ENCODE results near the gene ADGRE3. TPM values are rescaled to one million over a fixed set of nuclear protein-coding genes. Genes with fewer than 3 reads are reported as not detected.
"Not testable (repeated sequence)": the region's sequence is repeated elsewhere in the genome, so short reads cannot be mapped to it uniquely, and the experiment has no call there.

Gene ADGRE3
- total RNA-seq, 1 donor from 2014 or later = not detected

DNA sequence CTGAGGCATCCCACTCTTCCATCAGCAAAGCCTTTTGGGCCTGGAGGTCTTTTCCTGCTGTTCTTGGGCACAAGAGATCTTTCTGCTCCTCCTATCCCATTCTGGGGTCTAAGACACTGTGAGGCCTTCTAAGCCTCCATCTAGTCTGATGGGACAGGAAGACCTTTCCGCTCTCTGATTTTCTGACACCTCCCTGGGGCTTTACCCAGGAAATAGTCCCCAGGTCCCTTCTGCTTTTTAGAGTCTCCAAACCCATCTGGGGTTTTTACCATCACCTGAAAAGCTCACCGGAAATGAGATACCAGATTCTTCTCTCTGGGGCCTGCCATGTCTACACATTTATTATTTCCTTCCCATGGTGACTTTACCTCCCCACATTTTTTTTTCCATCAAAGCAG, 70.7 kb downstream of the ADGRE3 start:
- Mint-ChIP-seq H3K27ac (ENCODE audit: unreplicated experiment) (no peak overlapping the region), H3K36me3 (ENCODE audit: unreplicated experiment) (no peaks in the 10 kb centered on the region), H3K4me3 (ENCODE audit: unreplicated experiment) (no peak overlapping the region), H3K9me3 (ENCODE audit: unreplicated experiment) (no peaks in the 10 kb centered on the region), H3K4me1 (ENCODE audit: unreplicated experiment) (no peaks in the 10 kb centered on the region), H3K27me3 (ENCODE audit: unreplicated experiment) (no peaks in the 10 kb centered on the region)
- DNase-seq (ENCODE audit: extremely low spot score, unreplicated experiment) = no peak
- no peak for TF ChIP-seq CTCF (IDR thresholded peaks at IDR 0.05)

DNA sequence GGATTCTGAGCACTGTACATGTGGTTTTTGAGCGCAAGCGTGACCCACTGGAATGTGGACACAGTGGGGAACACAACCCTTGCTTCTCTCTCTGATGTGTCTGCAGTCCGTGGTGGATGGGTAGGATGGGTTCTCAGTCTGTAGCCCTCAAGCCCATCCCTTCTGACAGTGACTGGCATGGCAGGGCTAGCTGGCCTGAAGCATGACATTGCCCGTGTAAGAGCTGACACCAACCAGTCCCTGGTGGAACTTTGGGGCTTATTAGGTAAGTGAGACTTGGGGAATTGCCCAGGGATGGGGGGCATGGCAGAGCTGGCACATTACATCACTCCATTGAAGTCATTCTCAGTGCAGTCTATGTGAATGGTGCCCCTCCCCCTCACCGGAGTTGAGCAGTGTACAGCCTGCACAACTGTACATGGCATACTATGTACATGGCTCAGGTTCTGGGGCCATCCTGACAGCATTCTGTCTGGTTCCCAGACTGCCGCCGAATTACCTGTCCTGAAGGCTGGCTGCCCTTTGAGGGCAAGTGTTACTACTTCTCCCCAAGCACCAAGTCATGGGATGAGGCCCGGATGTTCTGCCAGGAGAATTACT, 75.0 kb downstream of the ADGRE3 start:
- no peak for DNase-seq (ENCODE audit: extremely low spot score, unreplicated experiment)
- no peak overlapping the region for H3K27ac Mint-ChIP-seq (ENCODE audit: unreplicated experiment)
- H3K27me3 Mint-ChIP-seq (ENCODE audit: unreplicated experiment) = no peaks in the 10 kb centered on the region
- no peaks in the 10 kb centered on the region for H3K4me1 Mint-ChIP-seq (ENCODE audit: unreplicated experiment)
- H3K36me3 Mint-ChIP-seq (ENCODE audit: unreplicated experiment) = no peaks in the 10 kb centered on the region
- TF ChIP-seq CTCF (IDR thresholded peaks at IDR 0.05) = no peak
- peaks cover 10% of the 10 kb centered on the region for H3K9me3 Mint-ChIP-seq (ENCODE audit: unreplicated experiment)
- H3K4me3 Mint-ChIP-seq (ENCODE audit: unreplicated experiment) = no peak overlapping the region

- H3K4me1 Mint-ChIP-seq (ENCODE audit: unreplicated experiment) = no peaks in the 10 kb centered on the region
- H3K9me3 Mint-ChIP-seq (ENCODE audit: unreplicated experiment) = peaks cover 13% of the 10 kb centered on the region
- H3K4me3 Mint-ChIP-seq (ENCODE audit: unreplicated experiment) = no peak overlapping the region
- H3K36me3 Mint-ChIP-seq (ENCODE audit: unreplicated experiment) = no peaks in the 10 kb centered on the region
- no peaks in the 10 kb centered on the region for H3K27me3 Mint-ChIP-seq (ENCODE audit: unreplicated experiment)
- TF ChIP-seq CTCF (IDR thresholded peaks at IDR 0.05) = no peak
- no peak overlapping the region for H3K27ac Mint-ChIP-seq (ENCODE audit: unreplicated experiment)
- DNase-seq (ENCODE audit: extremely low spot score, unreplicated experiment) = no peak
Measured at GRCh38 chr19:14595558-14595957, 79.1 kb downstream of the ADGRE3 start.

GRCh38 chr19:14589433-14589832, 85.2 kb downstream of the ADGRE3 start:
- H3K9me3 Mint-ChIP-seq (ENCODE audit: unreplicated experiment); H3K36me3 Mint-ChIP-seq (ENCODE audit: unreplicated experiment); DNase-seq (ENCODE audit: extremely low spot score, unreplicated experiment); H3K27me3 Mint-ChIP-seq (ENCODE audit: unreplicated experiment); H3K27ac Mint-ChIP-seq (ENCODE audit: unreplicated experiment); H3K4me3 Mint-ChIP-seq (ENCODE audit: unreplicated experiment); H3K4me1 Mint-ChIP-seq (ENCODE audit: unreplicated experiment): not testable (repeated sequence)

- not testable (repeated sequence) for H3K36me3 Mint-ChIP-seq (ENCODE audit: unreplicated experiment); H3K4me1 Mint-ChIP-seq (ENCODE audit: unreplicated experiment); H3K27me3 Mint-ChIP-seq (ENCODE audit: unreplicated experiment); DNase-seq (ENCODE audit: extremely low spot score, unreplicated experiment); H3K4me3 Mint-ChIP-seq (ENCODE audit: unreplicated experiment); H3K27ac Mint-ChIP-seq (ENCODE audit: unreplicated experiment); H3K9me3 Mint-ChIP-seq (ENCODE audit: unreplicated experiment)
Measured at GRCh38 chr19:14585187-14585586, 89.5 kb downstream of the ADGRE3 start.

GRCh38 chr19:14584372-14584771, 90.3 kb downstream of the ADGRE3 start:
- not testable (repeated sequence) for H3K4me1 Mint-ChIP-seq (ENCODE audit: unreplicated experiment); DNase-seq (ENCODE audit: extremely low spot score, unreplicated experiment); H3K27me3 Mint-ChIP-seq (ENCODE audit: unreplicated experiment); H3K36me3 Mint-ChIP-seq (ENCODE audit: unreplicated experiment); H3K9me3 Mint-ChIP-seq (ENCODE audit: unreplicated experiment); H3K27ac Mint-ChIP-seq (ENCODE audit: unreplicated experiment); H3K4me3 Mint-ChIP-seq (ENCODE audit: unreplicated experiment)

- no peak within 1 kb of the TSS for H3K4me3 Mint-ChIP-seq (ENCODE audit: unreplicated experiment)
- no peak for DNase-seq (ENCODE audit: extremely low spot score, unreplicated experiment)
- H3K4me1 Mint-ChIP-seq (ENCODE audit: unreplicated experiment) = no peaks in the 10 kb centered on the region
- TF ChIP-seq CTCF (IDR thresholded peaks at IDR 0.05) = no peak
- H3K27me3 Mint-ChIP-seq (ENCODE audit: unreplicated experiment) = no peaks in the 10 kb centered on the region
- no peaks in the 10 kb centered on the region for H3K9me3 Mint-ChIP-seq (ENCODE audit: unreplicated experiment)
- no peak within 1 kb of the TSS for H3K27ac Mint-ChIP-seq (ENCODE audit: unreplicated experiment)
- H3K36me3 Mint-ChIP-seq (ENCODE audit: unreplicated experiment) = no peaks in the 10 kb centered on the region
Measured at GRCh38 chr19:14582894-14583340, 91.7 kb downstream of the ADGRE3 start, which contains the start of gene CLEC17A. CLEC17A (plus strand) TSS chr19:14583084; CDS start chr19:14583161, 77 bp downstream.
